OCI-LY1 (cell line): ENCODE data around the gene GPR85.

Experiments used
- H2AFZ ChIP-seq: fragments of 200-600 bp; sonication (generic), shearing (Covaris generic); 2 replicates; pipeline ENCODE4 v1.6.0; 2014; ENCODE audit warnings: antibody characterized with exemption, mild to moderate bottlenecking, low read length
- H3F3A ChIP-seq: fragments of 200-600 bp; sonication (generic), shearing (Covaris generic); 2 replicates; pipeline ENCODE4 v1.6.0; 2014; ENCODE audit warnings: mild to moderate bottlenecking, antibody characterized with exemption, low read length, moderate library complexity; ENCODE audit not compliant: insufficient read depth
- H3K27ac ChIP-seq: fragments of 200-600 bp; sonication (generic); 2 replicates; pipeline ENCODE4 v1.5.1; 2014; ENCODE audit warnings: low read length, mixed run types, mild to moderate bottlenecking, low read depth; ENCODE audit not compliant: poor library complexity, severe bottlenecking
- H3K27me3 ChIP-seq: fragments of 200-600 bp; sonication (generic); 2 replicates; pipeline ENCODE4 v1.6.0; 2014; ENCODE audit warnings: antibody characterized with exemption, mild to moderate bottlenecking, low read length, moderate library complexity; ENCODE audit not compliant: insufficient read depth
- H3K36me3 ChIP-seq: fragments of 200-600 bp; sonication (generic); 2 replicates; pipeline ENCODE4 v1.6.1; 2014; ENCODE audit warnings: mild to moderate bottlenecking, antibody characterized with exemption, low read length, moderate library complexity, mixed read lengths; ENCODE audit not compliant: insufficient read depth
- H3K4me1 ChIP-seq: fragments of 200-600 bp; sonication (generic); 2 replicates; pipeline ENCODE4 v1.5.1; 2014; ENCODE audit warnings: mild to moderate bottlenecking, low read length, moderate library complexity; ENCODE audit not compliant: insufficient read depth, severe bottlenecking
- H3K4me2 ChIP-seq: fragments of 200-600 bp; sonication (generic), shearing (Covaris generic); 2 replicates; pipeline ENCODE4 v1.6.1; 2014; ENCODE audit warnings: low read length
- H3K4me3 ChIP-seq: fragments of 200-600 bp; sonication (generic); 2 replicates; pipeline ENCODE4 v1.5.1; 2014; ENCODE audit warnings: low read length, low read depth, mild to moderate bottlenecking, mixed read lengths; ENCODE audit not compliant: poor library complexity, severe bottlenecking
- H3K79me2 ChIP-seq: fragments of 200-600 bp; shearing (Covaris generic); 2 replicates; pipeline ENCODE4 v1.6.1; 2016; ENCODE audit warnings: mixed run types, low read length, mixed read lengths; ENCODE audit not compliant: insufficient read depth
- H3K9ac ChIP-seq: fragments of 200-600 bp; sonication (generic), shearing (Covaris generic); 2 replicates; pipeline ENCODE4 v1.6.1; 2014; ENCODE audit warnings: mild to moderate bottlenecking, low read length, mixed read lengths
- H3K9me2 ChIP-seq: fragments of 200-600 bp; sonication (generic), shearing (Covaris generic); 2 replicates; pipeline ENCODE4 v1.6.1; 2014; ENCODE audit warnings: low read depth, mild to moderate bottlenecking, low read length, mixed read lengths
- H3K9me3 ChIP-seq: fragments of 200-600 bp; shearing (Covaris generic); 2 replicates; pipeline ENCODE4 v1.6.1; 2014; ENCODE audit warnings: low read length, mixed read lengths
- H4K20me1 ChIP-seq: fragments of 200-600 bp; sonication (generic), shearing (Covaris generic); 2 replicates; pipeline ENCODE4 v1.6.0; 2016; ENCODE audit warnings: mild to moderate bottlenecking, low read length; ENCODE audit not compliant: insufficient read depth
- EZH2 ChIP-seq: fragments of 200-600 bp; sonication (generic), shearing (Covaris generic); IDR thresholded peaks from 2 replicates; pipeline ENCODE4 v1.8.0; 2017; ENCODE audit warnings: borderline replicate concordance, mixed run types, mild to moderate bottlenecking, antibody characterized with exemption, low read length, moderate library complexity, mixed read lengths
- TF ChIP-seq, protein P1 (sequence below): fragments of 200-600 bp; sonication (generic), shearing (Covaris generic); IDR thresholded peaks from 2 replicates; pipeline ENCODE4 v1.5.1; 2017; ENCODE audit warnings: mild to moderate bottlenecking, antibody characterized with exemption, low read length, moderate library complexity, mixed read lengths

GPR85 gene

DNA sequence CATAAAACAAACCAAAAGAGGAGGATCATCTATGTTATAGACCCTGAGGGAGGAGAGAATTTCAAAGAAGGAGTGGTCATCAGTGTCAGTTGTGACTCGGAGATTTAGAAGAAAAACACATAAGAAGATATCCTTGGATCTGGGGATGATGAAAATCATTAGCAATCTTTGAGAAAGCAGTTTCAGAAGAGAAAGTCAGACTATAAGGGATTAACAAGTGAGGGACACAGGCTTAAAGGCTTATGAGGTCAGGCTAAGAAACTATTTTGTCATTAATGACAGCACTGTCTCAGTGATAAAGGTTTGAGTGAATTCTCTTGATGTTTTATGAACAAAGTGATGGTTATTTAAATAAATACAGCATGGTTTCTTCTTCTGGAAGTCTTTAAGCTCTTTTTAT lies 6.1 kb upstream of the GPR85 start:
- Histone ChIP-seq H3K4me1 (no peaks in the 10 kb centered on the region), H3K4me3 (no peak overlapping the region), H4K20me1 (no peaks in the 10 kb centered on the region), H3K27ac (no peak overlapping the region), H3F3A (no peaks in the 10 kb centered on the region), H3K9ac (no peak overlapping the region), H3K36me3 (no peaks in the 10 kb centered on the region), H3K9me2 (no peaks in the 10 kb centered on the region), H3K79me2 (no peaks in the 10 kb centered on the region), H3K4me2 (no peak overlapping the region), H3K9me3 (no peaks in the 10 kb centered on the region), H3K27me3 (no peaks in the 10 kb centered on the region), H2AFZ (no peak overlapping the region)
- TF ChIP-seq EZH2, result no peak
- TF ChIP-seq, protein P1, sequence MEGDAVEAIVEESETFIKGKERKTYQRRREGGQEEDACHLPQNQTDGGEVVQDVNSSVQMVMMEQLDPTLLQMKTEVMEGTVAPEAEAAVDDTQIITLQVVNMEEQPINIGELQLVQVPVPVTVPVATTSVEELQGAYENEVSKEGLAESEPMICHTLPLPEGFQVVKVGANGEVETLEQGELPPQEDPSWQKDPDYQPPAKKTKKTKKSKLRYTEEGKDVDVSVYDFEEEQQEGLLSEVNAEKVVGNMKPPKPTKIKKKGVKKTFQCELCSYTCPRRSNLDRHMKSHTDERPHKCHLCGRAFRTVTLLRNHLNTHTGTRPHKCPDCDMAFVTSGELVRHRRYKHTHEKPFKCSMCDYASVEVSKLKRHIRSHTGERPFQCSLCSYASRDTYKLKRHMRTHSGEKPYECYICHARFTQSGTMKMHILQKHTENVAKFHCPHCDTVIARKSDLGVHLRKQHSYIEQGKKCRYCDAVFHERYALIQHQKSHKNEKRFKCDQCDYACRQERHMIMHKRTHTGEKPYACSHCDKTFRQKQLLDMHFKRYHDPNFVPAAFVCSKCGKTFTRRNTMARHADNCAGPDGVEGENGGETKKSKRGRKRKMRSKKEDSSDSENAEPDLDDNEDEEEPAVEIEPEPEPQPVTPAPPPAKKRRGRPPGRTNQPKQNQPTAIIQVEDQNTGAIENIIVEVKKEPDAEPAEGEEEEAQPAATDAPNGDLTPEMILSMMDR, result no peak

DNA sequence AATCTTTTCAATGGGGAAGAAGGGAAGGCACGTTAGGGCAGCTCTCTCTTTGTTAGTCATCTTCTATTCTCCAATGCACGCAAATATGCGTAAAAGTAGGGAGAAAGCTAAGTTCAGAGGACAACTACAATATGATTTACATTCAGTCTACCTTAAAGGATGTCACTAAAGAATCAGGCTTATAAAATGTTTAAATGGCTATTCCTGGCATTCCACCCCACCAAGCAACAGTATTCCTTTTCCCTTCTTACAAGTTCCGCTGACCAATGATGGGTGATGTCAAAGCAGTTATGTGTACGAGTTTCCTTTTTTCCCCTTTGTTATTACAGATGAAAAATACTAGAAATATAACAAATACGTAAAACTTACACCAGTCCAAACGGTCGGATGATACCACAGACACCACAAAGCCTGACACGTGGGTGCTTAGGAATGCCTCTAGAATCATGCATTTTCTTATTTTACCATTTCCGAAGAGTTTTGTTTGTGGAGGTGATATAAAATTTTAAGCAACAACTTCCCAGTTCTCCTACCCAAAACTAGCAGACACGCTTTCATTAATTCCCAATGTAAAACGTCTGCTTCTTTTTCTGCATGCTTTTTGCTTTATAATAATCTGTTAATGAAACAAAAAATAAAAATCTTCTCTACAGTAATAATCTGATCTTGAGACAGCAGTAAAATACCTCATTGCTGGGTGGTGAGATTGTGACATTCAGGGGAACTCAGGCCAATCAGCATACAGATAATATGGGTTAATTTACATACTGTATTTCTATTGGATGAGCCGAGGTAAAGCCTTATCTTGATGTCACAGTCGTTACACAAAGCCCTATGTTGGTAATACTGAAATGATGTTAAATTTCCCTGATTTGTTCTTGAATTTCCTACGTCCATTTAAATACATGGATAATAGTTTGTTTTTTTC lies 708 bp upstream of the GPR85 start:
- Histone ChIP-seq H3K36me3 (no peaks in the 10 kb centered on the region), H3K9me3 (0 out of 2 replicates have a peak, but pooled peaks cover 5% of the 10 kb centered on the region), H3K9ac (no peak overlapping the region), H3K27ac (no peak overlapping the region), H3K4me2 (no peak overlapping the region), H3K9me2 (no peaks in the 10 kb centered on the region), H3K27me3 (no peaks in the 10 kb centered on the region), H3K4me1 (peaks cover 25% of the 10 kb centered on the region), H3K79me2 (no peaks in the 10 kb centered on the region), H3K4me3 (no peak overlapping the region), H2AFZ (no peak overlapping the region), H4K20me1 (no peaks in the 10 kb centered on the region), H3F3A (no peaks in the 10 kb centered on the region)
- TF ChIP-seq, protein P1, result no peak
- TF ChIP-seq EZH2, result no peak

DNA sequence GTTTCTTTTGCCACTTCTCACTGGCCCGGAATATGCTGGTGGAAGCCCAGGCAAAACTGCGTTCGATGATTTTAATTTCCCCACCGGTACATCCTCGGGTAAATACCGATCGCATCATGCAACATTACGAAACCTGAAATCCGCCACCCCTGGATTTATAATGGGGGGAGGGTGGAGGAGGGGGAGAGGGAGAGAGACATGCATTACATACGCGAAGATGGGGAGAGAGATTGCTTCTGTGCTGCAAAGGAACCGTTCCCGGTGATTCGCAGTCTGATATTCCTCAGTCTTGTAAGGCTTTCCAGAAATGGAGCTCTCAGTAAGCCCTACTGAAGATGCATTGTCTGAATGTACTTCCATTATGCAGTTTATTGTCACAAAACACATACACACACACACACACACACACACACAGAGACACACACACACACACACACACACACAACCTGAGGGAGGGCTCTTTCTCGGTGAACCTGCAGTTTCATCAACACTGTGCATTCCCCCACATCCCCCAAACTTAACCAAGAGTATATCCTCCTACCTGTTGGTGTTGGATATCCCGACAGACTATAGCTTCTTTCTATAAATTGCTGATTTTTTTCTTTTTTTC lies 741 bp downstream of the GPR85 start:
- no peaks in the 10 kb centered on the region for H3K79me2 ChIP-seq
- H3K27ac ChIP-seq, result no peak overlapping the region
- no peak overlapping the region for H3K4me2 ChIP-seq
- 0 out of 2 replicates have a peak, but pooled peaks cover 5% of the 10 kb centered on the region for H3K9me3 ChIP-seq
- H4K20me1 ChIP-seq, result no peaks in the 10 kb centered on the region
- no peak for TF ChIP-seq EZH2
- TF ChIP-seq, protein P1, result no peak
- peaks cover 25% of the 10 kb centered on the region for H3K4me1 ChIP-seq
- no peak overlapping the region for H3K4me3 ChIP-seq
- no peaks in the 10 kb centered on the region for H3K9me2 ChIP-seq
- no peaks in the 10 kb centered on the region for H3K36me3 ChIP-seq
- H2AFZ ChIP-seq, result no peak overlapping the region
- H3F3A ChIP-seq, result no peaks in the 10 kb centered on the region
- no peaks in the 10 kb centered on the region for H3K27me3 ChIP-seq
- no peak overlapping the region for H3K9ac ChIP-seq
